K562 (cell line): Measurements from ENCODE around the gene PGS1. TPM values are rescaled to one million over a fixed set of nuclear protein-coding genes. Genes with fewer than 3 reads are reported as not detected.

ENCODE experiments used
- ATAC-seq: fragments of 200-7000 bp; cut with Tn5 transposase; 3 replicates; pipeline ENCODE4 v1.9.1; 2020; ENCODE audit warnings: moderate library complexity
- BruUV-seq: library from RNA; stranded (reverse); fragments of 400-500 nt; replicated peaks from 2 replicates; lab custom pipeline; 2021; lab: Mats Ljungman, UMichigan
- CTCF ChIA-PET: fragments of 300-600 bp; formaldehyde crosslinking; extraction: SDS; loops from one replicate; lab custom pipeline; 2021; ENCODE audit warnings: low intra/inter-chr PET ratio; lab: Yijun Ruan, JAX
- POLR2A ChIA-PET: fragments of 300-600, 350-650 bp; sonication (Branson Sonifier 250); formaldehyde crosslinking; extraction: SDS; loops from one replicate; lab custom pipeline; 2021; ENCODE audit warnings: antibody characterized with exemption, inconsistent platforms; lab: Yijun Ruan, JAX
- DNase-seq, 4 experiments: peaks; one replicate each; pipeline versions ENCODE4 v3.0.0 to v3.0.0-alpha.2; 2011 to 2018; ENCODE audit warnings: low spot score in 3 of 4, mixed read lengths in 3 of 4; ENCODE audit errors: extremely low read depth in 1 of 4
- FAIRE-seq: peaks from 2 replicates; lab custom pipeline; 2011; peaks lifted over from hg19 to GRCh38; lab: Jason Lieb, UNC
- H2AFZ ChIP-seq: 2 replicates; pipeline ENCODE4 v1.6.0; 2011; ENCODE audit warnings: low read depth, low read length, control low read depth, inconsistent platforms
- H3K27ac ChIP-seq: fragments of 200-600 bp; 3 replicates; pipeline ENCODE4 v1.8.0; 2011; ENCODE audit warnings: low read depth, mild to moderate bottlenecking, control low read depth, inconsistent platforms, low read length, moderate library complexity, mixed read lengths; ENCODE audit errors: extremely low read depth
- H3K27me3 ChIP-seq, 2 experiments: fragments of 300-600 bp in 1 of 2; 2 replicates in 1 of 2; 3 replicates in 1 of 2; pipeline versions ENCODE4 v1.6.0 to v1.8.0; 2011; ENCODE audit warnings: inconsistent platforms in 2 of 2, low read length in 2 of 2, mild to moderate bottlenecking in 1 of 2, mixed read lengths in 1 of 2, moderate library complexity in 1 of 2; ENCODE audit not compliant: control insufficient read depth in 2 of 2, insufficient read depth in 2 of 2
- H3K36me3 ChIP-seq: fragments of 300-600 bp; 3 replicates; pipeline ENCODE4 v1.8.0; 2011; ENCODE audit warnings: mild to moderate bottlenecking, low read length, inconsistent platforms; ENCODE audit not compliant: control insufficient read depth, insufficient read depth
- H3K4me1 ChIP-seq, 2 experiments: fragments of 200-600 bp in 1 of 2; replicated peaks in 1 of 2; 2 replicates in 1 of 2; 3 replicates in 1 of 2; pipeline versions ENCODE4 v1.5.1 to v1.8.0; 2011; ENCODE audit warnings: inconsistent platforms in 2 of 2, low read length in 2 of 2, mild to moderate bottlenecking in 1 of 2, mixed read lengths in 1 of 2, moderate library complexity in 1 of 2; ENCODE audit not compliant: control insufficient read depth in 2 of 2, insufficient read depth in 2 of 2
- H3K4me2 ChIP-seq: 2 replicates; pipeline ENCODE4 v1.6.1; 2011; ENCODE audit warnings: low read length, control low read depth, inconsistent platforms, mixed read lengths; ENCODE audit not compliant: insufficient read depth
- H3K4me3 ChIP-seq: fragments of 200-600 bp; sonication (generic), shearing (Covaris generic); 2 replicates; pipeline ENCODE4 v1.5.1; 2016; ENCODE audit warnings: control low read depth, inconsistent platforms
- H3K79me2 ChIP-seq: fragments of 200-600 bp; 3 replicates; pipeline ENCODE4 v1.8.0; 2011; ENCODE audit warnings: low read length, inconsistent platforms; ENCODE audit not compliant: control insufficient read depth, insufficient read depth
- H3K9ac ChIP-seq, 2 experiments: 2 replicates each; pipeline versions ENCODE4 v1.6.0 to v1.6.1; 2011; ENCODE audit warnings: low read depth in 2 of 2, low read length in 2 of 2, control low read depth in 1 of 2, inconsistent platforms in 1 of 2, mild to moderate bottlenecking in 1 of 2, mixed read lengths in 1 of 2; ENCODE audit not compliant: insufficient read depth in 1 of 2
- H3K9me1 ChIP-seq: one replicate; pipeline ENCODE4 v1.6.0; 2011; ENCODE audit warnings: inconsistent platforms, mild to moderate bottlenecking, low read length, moderate library complexity; ENCODE audit not compliant: control insufficient read depth, insufficient read depth
- H3K9me3 ChIP-seq: replicated peaks from 2 replicates; pipeline ENCODE4 v1.5.1; 2011; ENCODE audit warnings: low read depth, low read length, inconsistent platforms; ENCODE audit not compliant: control insufficient read depth, insufficient read depth
- H4K20me1 ChIP-seq: replicated peaks from 2 replicates; pipeline ENCODE4 v1.6.1; 2011; ENCODE audit warnings: low read length, inconsistent platforms, mixed read lengths; ENCODE audit not compliant: control insufficient read depth, insufficient read depth
- CHD4 ChIP-seq: fragments of 200-600 bp; sonication (generic); IDR thresholded peaks from 3 replicates; pipeline ENCODE4 v1.6.1; 2012; ENCODE audit warnings: low read depth, mild to moderate bottlenecking, mixed read lengths, low read length, inconsistent platforms; ENCODE audit not compliant: insufficient read depth, insufficient replicate concordance, poor library complexity, severe bottlenecking
- GATA2 ChIP-seq: sonication (generic); formaldehyde crosslinking; IDR thresholded peaks from 2 replicates; pipeline ENCODE4 v1.4.0; 2020; ENCODE audit warnings: mild to moderate bottlenecking, missing genetic modification reagents
- POLR2G ChIP-seq: fragments of 200-400 bp; formaldehyde crosslinking; IDR thresholded peaks from 2 replicates; pipeline ENCODE4 v1.6.1; 2017; ENCODE audit warnings: low read depth, mild to moderate bottlenecking, antibody characterized with exemption, low read length, moderate library complexity
- POLR3G ChIP-seq: IDR thresholded peaks from 2 replicates; pipeline ENCODE4 v1.6.1; 2011; ENCODE audit not compliant: insufficient read length, insufficient replicate concordance; ENCODE audit errors: extremely low read depth
- SMARCB1 ChIP-seq: IDR thresholded peaks from 2 replicates; pipeline ENCODE4 v1.6.1; 2011; ENCODE audit warnings: improper control_type of control experiment, low read depth; ENCODE audit not compliant: insufficient read length
- SNIP1 ChIP-seq: fragments of 450-650 bp; IDR thresholded peaks from 2 replicates; pipeline ENCODE4 v1.7.1; 2017; ENCODE audit warnings: low read depth, mild to moderate bottlenecking
- TAF7 ChIP-seq: fragments of 450-650 bp; IDR thresholded peaks from 2 replicates; pipeline ENCODE4 v1.6.1; 2016; ENCODE audit warnings: missing genetic modification characterization, missing compliant biosample characterization
- ZBTB12 ChIP-seq: fragments of 250-450 bp; sonication (Bioruptor Pico); IDR thresholded peaks from 2 replicates; pipeline ENCODE4 v1.4.0; 2020
- ZNF311 ChIP-seq: fragments of 250-450 bp; sonication (Bioruptor Pico); IDR thresholded peaks from 2 replicates; pipeline ENCODE4 v1.4.0; 2020; ENCODE audit warnings: mild to moderate bottlenecking, moderate library complexity
- WGBS: fragments of 100-300 bp; shearing (Covaris generic); methylation state at CpG from one replicate; pipeline ENCODE4 v1.1.6; 2016; ENCODE audit warnings: low coverage, mixed read lengths; ENCODE audit not compliant: insufficient coverage; ENCODE audit errors: missing lambda C conversion rate; 5-methylcytosine and 5-hydroxymethylcytosine counted together
- in situ Hi-C: fragments of 300-500 bp; cut with MboI; formaldehyde crosslinking; loops from 4 replicates; pipeline ENCODE4 v1.15.0; 2018; ENCODE audit warnings: inconsistent platforms, mixed read lengths
- intact Hi-C: fragments of 100-400 bp; cut with micrococcal nuclease; formaldehyde crosslinking; loops from 2 replicates; pipeline ENCODE4 v1.14.2; 2022
- polyA plus RNA-seq, 8 experiments: library from polyadenylated mRNA; depleted of rRNA in 4 of 8; stranded (reverse) in 5 of 8; unstranded in 3 of 8; fragments of >200 nt; fragmentation: Nextera tagmentation in 2 of 8; fragmentation: Illumina TruSeq in 1 of 8; extraction: Ambion mirVana in 2 of 8; extraction: Trizol in 1 of 8; gene quantifications; 2 replicates each; pipeline versions ENCODE4 v1.2.1 to v1.2.3, GENCODE V29; 2011 to 2014; ENCODE audit warnings: inconsistent platforms in 1 of 8, missing spikeins in 1 of 8
- total RNA-seq, 7 experiments: library from RNA; depleted of rRNA in 6 of 7; stranded (reverse); fragments of >200 nt in 6 of 7; fragmentation: Illumina TruSeq in 2 of 7; extraction: Trizol in 2 of 7; gene quantifications; 2 replicates each; pipeline versions ENCODE4 v1.2.1 to v1.2.3, GENCODE V29; 2011 to 2021; ENCODE audit warnings: low replicate concordance in 1 of 7

The PGS1 gene
- total and polyA plus RNA-seq, 9 of the 15 experiments (the other 6 are each of a cell fraction or from before 2014, with no cell fraction given) = 1.3 to 39.4 (median 22.3) TPM

- BruUV-seq = no TSS peak
Measured at GRCh38 chr17:78414178-78415162, 36.0 kb downstream of the PGS1 start.

More at GRCh38 chr17:78414178-78415162, 36.0 kb downstream of the PGS1 start:
- no peaks in the 10 kb centered on the region for H3K9me3 ChIP-seq
- H3K9ac ChIP-seq = peak overlapping the region in 1 of 2 experiments; percentile 75; a peak in 2 of 4 replicates
- DNase-seq = no peak
- no peak overlapping the region for H3K27ac ChIP-seq
- intact Hi-C loops (loop anchor here (2.0 kb wide), 1 partner anchor 52 kb away; no protein-coding TSS in a partner anchor), in situ Hi-C loops (no loop called here)
- CTCF ChIA-PET = no interaction called here
- H3K4me3 ChIP-seq = no peak overlapping the region
- peaks cover 34 to 43% of the 10 kb centered on the region in 2 experiments for H3K4me1 ChIP-seq
- no peak overlapping the region for H3K4me2 ChIP-seq
- FAIRE-seq = no peak
- peaks cover 21% of the 10 kb centered on the region; the same call in 2 of the 3 replicates for H3K79me2 ChIP-seq
- TF ChIP-seq GATA2 (CRISPR knock-in tag) (no peak), ZNF311 (CRISPR knock-in tag) (no peak), POLR3G (no peak), SNIP1 (no peak), CHD4 (no peak), POLR2G (peak; percentile 23; the same call in 1 of the 2 replicates), SMARCB1 (no peak), ZBTB12 (CRISPR knock-in tag) (no peak), TAF7 (tag) (no peak)
- peaks cover 32% of the 10 kb centered on the region for H4K20me1 ChIP-seq
- H2AFZ ChIP-seq = no peak overlapping the region
- peaks cover 67% of the 10 kb centered on the region; the same call in 2 of the 3 replicates for H3K36me3 ChIP-seq
- peaks cover 4% of the 10 kb centered on the region for H3K9me1 ChIP-seq
- H3K27me3 ChIP-seq = no peaks in the 10 kb centered on the region
- POLR2A ChIA-PET = interaction anchor here (0.6 to 1.2 kb wide), 2 partner anchors 9 to 293 kb away, joined by 3 read pairs; no protein-coding TSS in a partner anchor
- ATAC-seq = no peak
- WGBS = 92% methylated on average over 26 of the region's 34 CpGs
